Activated CD8-positive, alpha-beta memory T cell treated with anti-CD3 and anti-CD28 coated beads, Interleukin-2, amount 50 U/mL, for 24 hours (primary cell): ENCODE results near the gene ENTREP1.
"Not testable (repeated sequence)": the region's sequence is repeated elsewhere in the genome, so short reads cannot be mapped to it uniquely, and the experiment has no call there.

ENCODE experiments used
- DNase-seq: peaks from one replicate; pipeline ENCODE4 v3.0.0-alpha.2; 2020; ENCODE audit errors: extremely low read depth

ENTREP1 gene

DNA sequence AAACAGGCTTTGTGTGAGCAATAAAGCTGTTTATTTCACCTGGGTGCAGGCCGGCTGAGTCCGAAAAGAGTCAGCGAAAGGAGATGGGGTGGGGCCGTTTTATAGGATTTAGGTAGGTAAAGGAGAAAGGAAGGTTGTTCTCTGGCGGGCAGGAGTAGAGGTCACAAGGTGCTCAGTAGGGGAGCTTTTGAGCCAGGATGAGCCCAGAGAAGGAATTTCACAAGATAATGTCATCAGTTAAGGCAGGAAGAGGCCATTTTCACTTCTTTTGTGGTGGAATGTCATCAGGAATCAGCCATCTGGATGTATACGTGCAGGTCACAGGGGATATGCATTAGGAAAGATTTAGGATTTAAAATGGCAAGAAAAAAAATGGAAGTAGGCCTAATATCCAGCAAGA lies 84.9 kb downstream of the ENTREP1 start:
- DNase-seq = not testable (repeated sequence)

DNA sequence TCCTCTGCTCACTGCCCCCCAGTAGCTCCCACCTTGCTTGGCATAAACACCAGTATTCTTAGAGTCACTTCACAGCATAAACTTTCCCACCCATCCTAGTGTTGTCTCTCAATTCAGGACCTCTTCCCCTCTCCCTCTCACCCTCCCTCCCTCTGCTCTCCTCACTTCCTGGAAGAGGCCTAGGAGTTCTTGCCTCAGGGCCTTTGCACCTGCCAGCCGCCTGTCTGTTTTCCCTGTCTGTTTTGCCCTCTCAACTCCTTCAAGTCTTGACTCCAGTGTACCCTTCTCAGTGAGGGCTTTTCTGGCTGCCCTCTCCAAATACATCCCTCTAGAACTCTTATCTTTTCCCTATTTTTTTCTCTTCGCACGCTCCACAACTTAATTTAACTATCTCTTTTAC lies 86.2 kb downstream of the ENTREP1 start:
- DNase-seq = no peak

DNA sequence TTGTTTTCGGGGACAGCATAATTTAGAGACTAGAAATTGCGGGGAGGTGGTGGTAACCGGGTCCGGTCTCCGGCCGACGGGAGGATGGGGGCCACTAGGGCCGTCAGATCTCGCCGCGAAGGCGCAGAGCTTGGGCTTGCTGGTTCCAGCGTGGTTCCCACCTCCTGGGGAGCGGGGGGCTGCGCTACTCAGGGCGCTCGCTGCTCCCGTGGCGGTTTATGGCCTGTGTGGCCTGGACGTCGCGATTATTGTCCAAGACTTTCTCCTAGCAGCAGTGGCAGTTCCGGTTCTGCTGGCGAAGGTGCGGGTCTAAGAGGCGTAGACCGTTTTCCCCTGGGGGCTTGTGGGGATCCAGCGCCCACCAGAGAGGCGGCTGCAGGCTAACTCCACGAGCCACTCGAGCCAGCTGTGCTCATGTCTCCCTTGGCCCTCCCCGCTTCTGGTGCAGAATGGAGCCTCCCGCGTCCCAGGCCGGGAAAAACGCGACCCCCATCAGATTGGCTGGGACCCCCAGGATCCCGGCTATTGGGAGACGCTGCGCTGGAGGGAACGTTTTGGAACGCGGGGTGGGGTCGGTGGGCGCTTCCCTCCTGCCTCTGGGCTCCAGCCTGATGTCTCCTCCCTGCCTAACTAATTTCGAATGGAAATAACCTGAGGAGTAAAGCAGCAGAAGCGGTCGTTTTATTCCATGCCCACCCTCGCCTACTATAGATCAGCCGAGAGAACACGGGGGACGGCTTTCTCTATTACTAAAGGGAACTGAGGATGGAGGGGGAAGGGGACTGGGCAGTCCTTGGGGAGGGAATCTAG lies 87.1 kb downstream of the ENTREP1 start:
- no peak for DNase-seq

DNA sequence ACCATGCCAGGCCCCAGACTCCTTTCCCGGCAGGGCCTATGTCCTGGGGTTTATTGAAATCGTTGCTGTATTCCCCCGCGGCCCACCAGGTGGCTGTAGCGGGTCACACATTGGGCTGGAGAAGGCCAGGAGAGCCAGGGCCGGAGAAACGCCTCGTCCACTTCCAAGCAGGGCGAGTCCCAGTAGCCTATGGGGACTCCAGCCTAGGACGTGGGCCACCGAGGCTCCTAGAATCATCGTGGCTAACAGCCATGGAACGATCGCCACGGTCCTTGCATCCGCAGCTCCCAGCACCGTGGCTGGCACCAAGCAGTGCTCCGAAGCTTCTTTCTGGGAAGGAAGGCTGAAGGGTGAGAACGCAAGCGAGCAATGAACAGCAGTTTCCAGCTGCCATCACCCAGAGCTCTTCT lies 87.7 kb downstream of the ENTREP1 start:
- DNase-seq = no peak

DNA sequence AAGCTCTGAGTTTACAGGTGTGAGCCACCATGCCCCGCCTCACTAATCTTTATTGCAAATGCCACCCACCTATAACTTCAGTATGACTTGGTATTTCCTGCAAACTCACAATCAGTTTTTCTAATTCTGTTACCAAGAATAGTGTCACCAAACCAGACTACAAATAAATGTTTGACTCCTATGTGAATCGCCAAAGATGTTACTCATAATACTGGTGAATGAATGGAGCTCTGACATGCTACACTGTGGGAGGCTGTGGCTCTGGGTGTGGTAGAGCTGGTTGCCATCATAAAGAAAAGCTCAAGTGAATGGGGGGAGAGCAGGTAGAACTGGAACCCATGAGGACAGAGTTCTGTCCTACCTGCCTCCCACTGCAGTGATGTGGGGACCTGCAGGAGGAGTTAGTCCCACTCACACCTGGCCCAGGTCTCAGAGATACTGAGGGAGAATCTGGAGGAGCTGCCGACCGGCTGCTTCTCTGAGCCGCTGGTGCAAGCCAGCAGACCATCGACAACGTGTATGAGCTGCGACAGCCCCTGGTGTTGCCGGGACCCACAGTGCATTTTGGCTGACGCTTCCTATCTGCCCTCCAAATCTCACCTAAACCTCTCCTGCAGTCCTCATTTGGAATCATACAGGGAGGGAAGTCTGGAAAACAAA lies 95.7 kb downstream of the ENTREP1 start:
- DNase-seq = no peak

DNA sequence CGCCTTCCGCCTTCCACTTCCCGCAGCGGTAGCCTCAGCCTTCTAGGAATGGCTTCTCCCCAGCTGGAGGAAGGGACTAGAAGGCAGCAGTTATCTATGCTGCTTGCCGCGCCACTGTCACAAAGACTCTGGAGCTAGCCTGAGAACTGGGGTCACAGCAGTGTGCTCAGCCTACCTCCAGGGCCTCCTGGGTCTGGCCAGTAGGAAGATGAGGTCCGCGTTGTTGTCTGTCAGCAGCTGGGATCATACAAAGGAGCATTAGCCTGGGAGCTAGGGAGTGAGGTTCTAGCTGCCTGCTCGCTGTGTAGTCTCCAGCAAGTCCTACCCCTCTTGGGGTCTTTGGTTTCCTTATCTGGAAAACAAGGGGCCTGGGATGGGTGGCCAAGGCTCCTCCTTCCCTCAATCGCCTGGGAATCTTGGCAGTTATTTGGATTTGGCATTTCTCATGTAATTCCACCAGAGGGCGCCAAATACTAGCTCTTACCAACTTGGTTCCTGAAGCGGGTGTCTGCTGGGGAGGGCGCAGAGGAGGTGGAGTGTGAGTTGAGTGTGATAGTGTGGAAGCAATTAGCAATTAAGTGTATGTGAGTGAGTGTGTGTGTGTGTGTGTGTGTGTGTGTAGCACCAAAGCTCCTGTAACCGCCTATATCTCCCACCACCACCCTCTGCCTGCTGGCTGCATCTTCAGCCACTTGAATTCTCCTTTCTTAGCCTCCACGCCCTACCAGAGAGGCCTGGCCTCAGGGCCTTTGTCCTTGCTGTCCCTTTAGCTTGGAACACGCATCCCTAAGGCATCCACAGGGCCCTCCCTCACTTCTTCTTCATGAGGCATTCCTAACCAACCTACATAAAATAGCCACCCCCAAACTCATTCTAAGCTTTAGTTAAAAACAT lies 97.1 kb downstream of the ENTREP1 start:
- peak; percentile 10 for DNase-seq

DNA sequence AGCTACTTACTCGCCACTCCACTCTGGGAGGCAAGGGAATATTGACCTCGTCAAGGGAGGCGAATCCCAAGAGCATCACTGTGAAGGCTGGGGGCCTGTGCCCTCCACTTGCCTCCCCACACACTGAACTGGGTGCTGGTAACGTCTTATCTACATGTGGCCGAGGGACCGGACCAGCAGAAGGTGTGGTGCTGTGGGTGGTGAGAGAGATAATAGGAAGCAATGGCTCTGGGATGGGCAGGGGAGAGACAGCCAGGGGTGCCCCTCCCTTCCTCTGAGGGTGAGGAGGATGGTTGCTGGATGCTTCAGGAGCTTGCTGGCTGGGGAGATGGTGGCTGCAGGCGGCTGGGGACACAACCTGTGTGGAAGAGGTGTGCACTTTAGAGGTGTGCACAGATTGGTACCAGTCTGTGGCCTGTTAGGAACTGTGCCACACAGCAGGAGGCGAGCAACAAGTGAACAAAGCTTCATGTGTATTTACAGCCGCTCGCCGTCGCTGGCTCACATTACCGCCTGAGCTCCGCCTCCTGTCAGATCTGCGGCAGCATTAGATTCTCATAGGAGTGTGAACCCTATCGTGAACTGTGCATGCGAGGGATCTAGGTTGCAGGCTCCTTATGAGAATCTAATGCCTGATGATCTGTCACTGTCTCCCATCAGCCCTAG lies 100.3 kb downstream of the ENTREP1 start:
- DNase-seq = no peak

DNA sequence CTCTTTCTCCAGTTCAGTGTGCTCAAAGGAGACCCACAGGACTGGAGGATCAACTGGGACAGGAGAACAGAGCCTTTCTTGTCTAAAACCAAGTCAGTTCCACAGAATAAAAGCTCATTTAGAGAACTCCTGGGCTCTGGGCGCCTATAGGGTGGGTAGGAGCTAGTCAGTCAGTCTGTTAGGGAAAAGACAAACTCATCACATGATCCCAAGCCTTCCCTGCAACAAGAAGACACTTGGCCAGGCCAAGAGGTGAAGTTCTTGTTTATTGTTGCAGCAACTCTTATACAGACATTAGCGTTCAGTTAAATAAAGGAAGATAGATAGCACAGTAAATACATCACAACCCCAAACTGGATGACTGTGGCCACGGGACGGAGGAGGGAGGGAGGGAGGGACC lies 102.3 kb downstream of the ENTREP1 start:
- no peak for DNase-seq

DNA sequence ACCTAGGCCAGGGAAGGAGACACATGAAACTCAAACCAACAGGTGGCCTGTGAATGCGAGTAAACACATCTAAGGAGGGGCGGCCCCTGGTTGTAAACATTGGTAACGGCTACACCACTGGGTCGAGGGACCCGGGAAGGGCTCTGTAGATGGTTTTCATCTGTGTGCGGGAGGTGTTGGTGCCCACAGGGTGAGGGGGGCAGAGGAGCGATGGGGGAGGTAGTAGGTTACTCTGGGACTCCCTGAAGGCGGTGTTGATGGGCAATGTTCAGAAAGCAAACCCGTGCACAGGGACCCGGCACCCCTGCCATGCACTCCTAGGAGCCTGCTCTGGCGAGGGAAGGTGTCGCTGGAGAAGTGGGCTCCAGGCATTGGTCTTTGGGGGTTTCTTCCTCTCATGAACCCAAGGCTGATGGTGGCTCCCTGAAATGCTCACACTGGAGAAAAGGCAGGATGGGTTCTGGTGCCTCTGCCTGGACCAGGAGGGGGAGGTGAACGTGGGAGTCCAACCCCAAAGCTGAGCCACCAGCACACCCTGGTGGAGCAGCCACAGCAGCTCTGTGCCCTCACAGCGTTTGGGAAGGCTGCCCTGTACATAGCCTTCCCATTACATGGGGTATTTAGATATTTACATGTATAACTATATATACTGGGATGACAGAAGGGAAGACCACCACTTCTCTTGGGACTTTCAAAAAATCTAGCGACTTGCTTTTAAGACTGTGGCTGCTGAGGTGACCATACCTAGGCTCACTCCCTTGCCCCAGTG lies 103.2 kb downstream of the ENTREP1 start:
- DNase-seq = no peak

DNA sequence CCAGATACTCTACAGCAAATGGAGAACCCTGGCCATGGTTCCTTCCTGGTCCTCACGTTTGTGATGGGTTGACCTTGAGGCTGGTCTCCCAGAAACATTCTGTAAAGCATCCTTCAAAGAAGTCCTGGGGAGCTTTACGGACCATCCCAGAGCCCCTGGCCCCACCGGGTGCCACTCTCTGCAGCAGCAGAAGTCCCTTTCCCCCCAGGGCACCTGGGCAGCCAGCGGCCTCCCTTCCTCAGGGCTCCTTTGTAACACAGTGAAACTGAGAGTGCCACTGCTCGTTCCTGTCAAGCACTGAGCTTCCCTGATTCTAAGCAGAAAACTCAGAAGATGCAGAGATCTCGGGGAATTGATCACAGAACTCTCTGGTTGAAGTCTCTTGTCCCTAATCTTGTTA lies 104.3 kb downstream of the ENTREP1 start:
- no peak for DNase-seq

DNA sequence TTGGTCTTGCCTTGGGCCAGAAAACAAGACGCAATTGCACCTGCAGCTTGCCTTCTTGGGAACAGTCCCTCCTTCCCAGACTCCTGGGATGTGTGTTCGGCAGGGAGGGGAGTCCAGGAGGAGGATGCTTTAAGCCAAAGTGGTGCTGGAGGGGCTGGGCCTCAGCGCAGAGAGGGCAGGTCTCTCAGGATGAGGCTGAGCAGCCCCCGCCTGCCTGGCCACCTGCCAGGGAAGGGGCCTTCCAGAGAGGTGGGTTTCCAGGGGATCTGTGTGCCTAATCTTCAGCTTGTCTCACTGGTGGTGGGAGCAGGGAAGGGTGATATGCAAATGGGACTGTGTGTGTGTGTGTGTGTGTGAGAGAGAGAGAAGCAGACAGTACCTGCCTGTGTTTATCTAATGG lies 105.2 kb downstream of the ENTREP1 start:
- DNase-seq = no peak

DNA sequence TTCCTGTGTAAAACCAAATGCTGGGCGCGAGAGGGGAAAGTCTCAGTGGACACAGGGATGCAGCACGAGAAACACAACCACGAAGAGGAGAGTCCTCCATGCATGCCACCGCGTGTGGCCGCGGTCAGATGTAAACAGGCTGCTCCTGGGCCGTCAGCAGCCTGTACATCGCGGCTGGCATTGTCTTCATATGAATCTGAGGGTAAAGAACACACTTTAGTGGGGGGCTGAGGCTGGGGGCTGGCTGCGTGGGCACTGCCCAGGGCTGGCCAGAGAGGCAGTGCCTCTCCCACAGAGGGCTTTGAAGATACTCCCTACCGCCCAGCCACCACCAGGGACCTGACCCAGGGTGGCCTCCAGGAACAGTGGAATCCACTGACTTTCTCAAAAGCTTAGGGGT lies 106.2 kb downstream of the ENTREP1 start:
- no peak for DNase-seq

DNA sequence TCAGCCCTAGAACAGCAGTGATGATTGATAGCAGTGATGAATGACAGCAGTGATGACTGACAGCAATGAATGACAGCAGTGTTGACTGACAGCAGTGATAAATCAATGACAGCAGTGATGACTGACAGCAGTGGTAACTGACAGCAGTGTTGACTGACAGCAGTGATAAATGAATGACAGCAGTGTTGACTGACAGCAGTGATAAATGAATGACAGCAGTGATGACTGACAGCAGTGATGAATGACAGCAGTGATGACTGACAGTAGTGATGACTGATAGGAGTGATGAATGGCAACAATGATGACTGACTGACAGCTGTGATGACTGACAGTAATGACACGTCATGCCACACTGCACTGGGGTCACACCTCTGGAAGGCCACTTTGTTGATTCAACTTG lies 106.8 kb downstream of the ENTREP1 start:
- DNase-seq = no peak

DNA sequence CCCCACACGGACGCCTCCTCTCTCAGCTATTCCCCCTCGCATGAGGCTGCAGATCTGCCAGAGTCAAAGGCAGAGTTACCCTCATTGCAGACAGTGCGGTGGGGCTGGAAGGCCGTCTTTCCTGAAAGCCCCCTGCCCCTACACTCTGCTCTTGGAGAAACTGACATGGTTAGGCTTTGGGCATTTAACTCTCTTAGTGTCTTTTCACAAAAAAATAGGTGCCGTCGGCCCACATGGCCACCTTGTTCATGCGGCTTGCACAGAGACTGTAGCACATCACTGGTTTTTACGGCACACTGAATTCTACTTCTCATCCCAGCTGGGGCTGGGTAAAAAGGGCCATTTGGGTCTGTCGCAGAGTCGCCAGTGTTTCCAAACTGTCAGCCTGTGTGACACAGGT lies 107.6 kb downstream of the ENTREP1 start:
- no peak for DNase-seq

DNA sequence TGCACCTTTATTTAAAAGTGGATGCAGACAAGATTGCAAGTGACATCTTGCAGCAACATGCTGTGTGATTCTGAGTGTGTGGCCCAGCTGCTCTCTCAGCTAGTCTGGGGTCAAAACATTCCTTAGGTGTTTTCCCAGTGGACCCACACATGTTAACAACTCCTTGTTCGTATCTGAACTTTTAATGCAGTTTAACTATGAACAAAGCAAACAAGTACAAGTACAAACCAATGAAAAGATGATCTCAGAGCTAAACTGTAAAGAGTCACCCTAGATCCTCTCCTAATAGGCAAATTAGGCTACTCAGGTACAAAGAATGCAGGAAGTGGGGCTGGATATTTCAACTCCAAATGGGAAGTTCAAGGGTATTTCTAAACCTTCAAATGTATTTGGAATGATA lies 108.4 kb downstream of the ENTREP1 start:
- DNase-seq = no peak

DNA sequence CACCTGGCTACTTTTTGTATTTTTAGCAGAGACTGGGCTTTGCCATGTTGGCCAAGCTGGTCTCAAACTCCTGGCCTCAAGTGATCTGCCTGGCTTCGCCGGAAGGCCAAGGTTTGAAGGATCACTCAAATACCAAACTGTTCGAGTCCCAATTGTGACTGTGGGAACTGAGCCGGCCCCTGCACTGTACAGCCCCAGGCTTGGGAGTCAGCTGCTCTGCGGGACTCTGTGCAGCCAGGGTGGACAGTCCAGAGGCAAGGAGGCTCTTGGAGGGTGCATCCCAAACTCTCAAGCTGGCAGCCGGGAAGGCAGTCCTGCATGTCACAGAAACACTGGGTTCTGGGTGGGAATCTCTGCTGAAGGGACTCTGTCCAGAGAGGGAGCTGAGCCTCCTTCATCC lies 109.0 kb downstream of the ENTREP1 start:
- no peak for DNase-seq

DNA sequence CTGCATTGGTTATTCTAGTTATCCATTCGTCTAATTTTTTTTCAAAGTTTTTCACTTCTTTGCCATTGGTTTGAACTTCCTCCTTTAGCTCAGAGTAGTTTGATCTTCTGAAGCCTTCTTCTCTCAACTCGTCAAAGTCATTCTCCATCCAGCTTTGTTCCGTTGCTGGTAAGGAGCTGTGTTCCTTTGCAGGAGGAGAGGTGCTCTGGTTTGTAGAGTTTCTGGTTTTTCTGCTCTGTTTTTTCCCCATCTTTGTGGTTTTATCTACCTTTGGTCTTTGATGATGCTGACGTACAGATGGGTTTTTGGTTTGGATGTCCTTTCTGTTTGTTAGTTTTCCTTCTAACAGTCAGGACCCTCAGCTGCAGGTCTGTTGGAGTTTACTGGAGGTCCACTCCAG lies 114.6 kb downstream of the ENTREP1 start:
- not testable (repeated sequence) for DNase-seq

DNA sequence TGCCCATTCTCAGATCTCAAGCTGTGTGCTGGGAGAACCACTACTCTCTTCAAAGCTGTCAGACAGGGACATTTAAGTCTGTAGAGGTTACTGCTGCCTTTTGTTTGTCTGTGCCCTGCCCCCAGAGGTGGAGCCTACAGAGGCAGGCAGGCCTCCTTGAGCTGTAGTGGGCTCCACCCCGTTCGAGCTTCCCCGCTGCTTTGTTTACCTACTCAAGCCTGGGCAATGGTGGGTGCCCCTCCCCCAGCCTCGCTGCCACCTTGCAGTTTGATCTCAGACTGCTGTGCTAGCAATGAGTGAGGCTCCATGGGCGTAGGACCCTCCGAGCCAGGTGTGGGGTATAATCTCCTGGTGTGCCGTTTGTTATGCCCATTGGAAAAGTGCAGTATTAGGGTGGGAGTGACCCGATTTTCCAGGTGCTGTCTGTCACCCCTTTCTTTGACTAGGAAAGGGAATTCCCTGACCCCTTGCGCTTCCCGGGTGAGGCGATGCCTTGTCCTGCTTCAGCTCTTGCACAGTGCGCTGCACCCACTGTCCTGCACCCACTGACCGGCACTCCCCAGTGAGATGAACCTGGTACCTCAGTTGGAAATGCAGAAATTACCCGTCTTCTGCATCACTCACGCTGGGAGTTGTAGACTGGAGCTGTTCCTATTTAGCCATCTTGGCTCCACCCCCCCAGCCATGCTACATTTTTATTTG lies 115.4 kb downstream of the ENTREP1 start:
- DNase-seq = not testable (repeated sequence)
